Measurements from ENCODE around the gene EFNA3. TPM values are rescaled to one million over a fixed set of nuclear protein-coding genes. Genes with fewer than 3 reads are reported as not detected.

The EFNA3 gene
- total and polyA plus RNA-seq, 2 of the 4 experiments (the other 2 are of a cell fraction), result 0.72 to 1.6 TPM

DNA sequence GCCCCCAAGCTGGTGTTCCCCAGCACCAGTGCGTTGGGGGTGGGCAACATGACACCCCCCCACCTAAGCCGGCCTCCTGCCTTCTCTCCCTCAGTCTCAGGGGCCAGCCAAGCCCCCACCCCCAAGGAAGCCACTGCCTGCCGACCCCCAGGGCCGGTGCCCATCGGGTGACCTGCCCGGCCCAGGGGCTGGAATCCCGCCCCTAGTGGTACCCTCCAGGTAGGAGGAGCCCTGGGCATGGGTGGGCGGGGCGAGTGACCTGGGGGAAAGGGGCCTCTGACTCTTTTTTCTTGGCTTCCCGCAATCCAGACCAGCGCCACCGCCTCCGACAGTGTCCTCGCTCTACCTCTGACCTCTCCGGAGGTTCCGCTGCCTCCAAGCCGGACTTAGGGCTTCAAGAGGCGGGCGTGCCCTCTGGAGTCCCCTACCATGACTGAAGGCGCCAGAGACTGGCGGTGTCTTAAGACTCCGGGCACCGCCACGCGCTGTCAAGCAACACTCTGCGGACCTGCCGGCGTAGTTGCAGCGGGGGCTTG lies 16.4 kb upstream of the EFNA3 start:
- H3K4me1 ChIP-seq (ENCODE audit: control insufficient read depth, insufficient read depth, low read length), result peaks cover 4% of the 10 kb centered on the region; the same call in 1 of the 2 replicates
- H2BK20ac ChIP-seq (ENCODE audit: low read depth, low read length), result no peak overlapping the region
- peaks cover 17% of the 10 kb centered on the region for H4K20me1 ChIP-seq (ENCODE audit: insufficient read depth, low read length)
- H3K23ac ChIP-seq (ENCODE audit: low read depth, low read length), result no peak overlapping the region
- no peak overlapping the region for H3K4me2 ChIP-seq (ENCODE audit: low read depth, low read length)
- H3K36me3 ChIP-seq (ENCODE audit: control insufficient read depth, insufficient read depth, low read length), result peaks cover 14% of the 10 kb centered on the region
- no peak overlapping the region for H3K14ac ChIP-seq (replicated peaks; ENCODE audit: low read depth, low read length)
- no peak overlapping the region for H4K91ac ChIP-seq (ENCODE audit: insufficient read depth, low read depth, low read length)
- dilution Hi-C loops (cut with HindIII; ENCODE audit: low sequenced_read_pairs, unreplicated experiment) (no loop called here), in situ Hi-C loops (cut with MboI; ENCODE audit: low sequenced_read_pairs) (no loop called here), intact Hi-C loops (cut with micrococcal nuclease) (loop anchor here (5.0 kb wide), 1 partner anchor 105 kb away; the partner anchor contains the start of gene PBXIP1)
- H3K9ac ChIP-seq (ENCODE audit: low read depth, low read length), result no peak overlapping the region
- BruUV-seq (replicated peaks), result no TSS peak
- H2AK9ac ChIP-seq (replicated peaks; ENCODE audit: low read depth, low read length, poor library complexity), result no peak overlapping the region
- H2BK120ac ChIP-seq (ENCODE audit: low read depth, low read length), result no peak overlapping the region
- no peak overlapping the region for H2BK5ac ChIP-seq (ENCODE audit: low read depth, low read length, poor library complexity, severe bottlenecking)
- H4K8ac ChIP-seq (ENCODE audit: low read depth in 2 of 2, low read length in 2 of 2), result no peak overlapping the region
- no peak overlapping the region for H3K56ac ChIP-seq (ENCODE audit: extremely low read depth, insufficient read depth, low read length)
- H2AK5ac ChIP-seq (ENCODE audit: low read depth, low read length), result no peak overlapping the region
- POLR2A ChIA-PET (ENCODE audit: unreplicated experiment), result no interaction called here
- H3K4ac ChIP-seq (ENCODE audit: low read depth, low read length), result no peak overlapping the region
- peaks cover 10 to 17% of the 10 kb centered on the region in 2 experiments for H3K79me1 ChIP-seq (ENCODE audit: low read depth in 1 of 2, low read length in 2 of 2)
- CTCF ChIA-PET, result interaction anchor here (0.6 to 1.5 kb wide), 6 partner anchors 13 to 155 kb away, joined by 3 to 12 read pairs (median 4); no protein-coding TSS in a partner anchor
- no peaks in the 10 kb centered on the region for H3K9me3 ChIP-seq (ENCODE audit: control insufficient read depth, insufficient read depth, low read length)
- H2BK15ac ChIP-seq (ENCODE audit: low read depth, low read length), result no peak overlapping the region
- TF ChIP-seq MXI1 (IDR thresholded peaks at IDR 0.05; ENCODE audit: borderline replicate concordance, low read depth, low read length) (no peak), CEBPB (IDR thresholded peaks at IDR 0.05; ENCODE audit: low read depth, low read length) (no peak)
- TF ChIP-seq, protein P1, sequence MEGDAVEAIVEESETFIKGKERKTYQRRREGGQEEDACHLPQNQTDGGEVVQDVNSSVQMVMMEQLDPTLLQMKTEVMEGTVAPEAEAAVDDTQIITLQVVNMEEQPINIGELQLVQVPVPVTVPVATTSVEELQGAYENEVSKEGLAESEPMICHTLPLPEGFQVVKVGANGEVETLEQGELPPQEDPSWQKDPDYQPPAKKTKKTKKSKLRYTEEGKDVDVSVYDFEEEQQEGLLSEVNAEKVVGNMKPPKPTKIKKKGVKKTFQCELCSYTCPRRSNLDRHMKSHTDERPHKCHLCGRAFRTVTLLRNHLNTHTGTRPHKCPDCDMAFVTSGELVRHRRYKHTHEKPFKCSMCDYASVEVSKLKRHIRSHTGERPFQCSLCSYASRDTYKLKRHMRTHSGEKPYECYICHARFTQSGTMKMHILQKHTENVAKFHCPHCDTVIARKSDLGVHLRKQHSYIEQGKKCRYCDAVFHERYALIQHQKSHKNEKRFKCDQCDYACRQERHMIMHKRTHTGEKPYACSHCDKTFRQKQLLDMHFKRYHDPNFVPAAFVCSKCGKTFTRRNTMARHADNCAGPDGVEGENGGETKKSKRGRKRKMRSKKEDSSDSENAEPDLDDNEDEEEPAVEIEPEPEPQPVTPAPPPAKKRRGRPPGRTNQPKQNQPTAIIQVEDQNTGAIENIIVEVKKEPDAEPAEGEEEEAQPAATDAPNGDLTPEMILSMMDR (conservative IDR thresholded peaks at IDR 0.05; ENCODE audit: low read depth, low read length), result peak; percentile 17; the same call in 1 of the 2 replicates
- H3K4me3 ChIP-seq (ENCODE audit: insufficient read depth, low read depth, low read length), result no peak overlapping the region
- no peak overlapping the region for H4K5ac ChIP-seq (ENCODE audit: low read depth, low read length)
- no peak overlapping the region for H3K18ac ChIP-seq (ENCODE audit: low read depth, low read length)
- DNase-seq, result no peak
- no peak overlapping the region for H3K27ac ChIP-seq (ENCODE audit: insufficient read depth, low read length)
- ATAC-seq (ENCODE audit: low read depth), result no peak
- H2AFZ ChIP-seq (replicated peaks; ENCODE audit: low read length, poor library complexity), result peak overlapping the region; percentile 64
- 30% methylated on average over 6 of the region's 29 CpGs; no CpG with 5 or more reads in 1 of the 2 experiments for WGBS, 2 experiments (ENCODE audit: extremely low coverage in 2 of 2, insufficient read length in 1 of 2)
- no peaks in the 10 kb centered on the region for H3K27me3 ChIP-seq (ENCODE audit: control insufficient read depth, insufficient read depth, low read length)
- H3K9me1 ChIP-seq (ENCODE audit: insufficient read depth, low read length), result peaks cover 3% of the 10 kb centered on the region; the same call in 1 of the 2 replicates
